Activated effector memory CD4-positive, alpha-beta T cell treated with anti-CD3 and anti-CD28 coated beads, Interleukin-2, amount 50 U/mL, for 16 hours (primary cell): ENCODE data around the gene TBP.
A peak's percentile ranks its signal among the peaks of the same experiment; 100 is the strongest.
"Not testable (repeated sequence)": the region's sequence is repeated elsewhere in the genome, so short reads cannot be mapped to it uniquely, and the experiment has no call there.

Experiments used
- DNase-seq: peaks from one replicate; pipeline ENCODE4 v3.0.0-alpha.2; 2020

TBP gene

DNA sequence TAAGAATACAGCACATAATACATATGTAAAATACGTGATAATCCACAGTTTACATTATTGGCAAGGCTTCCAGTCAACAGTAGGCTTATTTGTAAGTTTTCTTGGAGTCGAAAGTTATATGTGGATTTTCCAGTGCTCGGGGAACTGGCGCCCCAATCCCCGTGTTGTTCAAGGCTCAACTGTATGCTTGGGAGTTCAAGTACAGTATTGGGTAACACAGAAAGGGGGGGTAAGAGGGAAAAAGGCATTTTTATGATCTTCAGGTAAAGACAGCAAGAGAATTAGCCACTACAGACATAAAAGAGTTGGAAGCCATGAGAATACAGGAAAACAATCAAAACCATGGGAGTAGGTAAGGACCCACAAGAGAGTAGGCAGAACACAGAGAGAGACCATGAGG lies 17.5 kb upstream of the TBP start:
- no peak for DNase-seq

DNA sequence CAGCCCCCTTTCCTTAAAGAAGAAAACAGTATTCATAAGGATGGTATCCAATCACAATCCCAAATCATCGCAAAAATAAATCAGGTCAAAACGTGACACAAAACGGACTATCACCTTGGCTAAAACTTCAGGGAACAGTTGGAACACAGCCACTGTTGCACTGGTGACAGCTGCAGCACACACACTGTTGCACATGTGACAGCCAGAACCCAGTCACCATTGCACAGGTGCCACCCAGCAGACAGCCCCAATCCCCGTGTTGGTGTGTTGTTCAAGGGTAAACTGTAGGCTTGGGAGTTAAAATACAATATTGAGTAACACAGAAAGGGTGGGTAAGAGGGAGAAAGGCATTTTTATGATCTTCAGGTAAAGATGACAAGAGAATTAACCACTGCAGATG lies 16.8 kb upstream of the TBP start:
- no peak for DNase-seq

DNA sequence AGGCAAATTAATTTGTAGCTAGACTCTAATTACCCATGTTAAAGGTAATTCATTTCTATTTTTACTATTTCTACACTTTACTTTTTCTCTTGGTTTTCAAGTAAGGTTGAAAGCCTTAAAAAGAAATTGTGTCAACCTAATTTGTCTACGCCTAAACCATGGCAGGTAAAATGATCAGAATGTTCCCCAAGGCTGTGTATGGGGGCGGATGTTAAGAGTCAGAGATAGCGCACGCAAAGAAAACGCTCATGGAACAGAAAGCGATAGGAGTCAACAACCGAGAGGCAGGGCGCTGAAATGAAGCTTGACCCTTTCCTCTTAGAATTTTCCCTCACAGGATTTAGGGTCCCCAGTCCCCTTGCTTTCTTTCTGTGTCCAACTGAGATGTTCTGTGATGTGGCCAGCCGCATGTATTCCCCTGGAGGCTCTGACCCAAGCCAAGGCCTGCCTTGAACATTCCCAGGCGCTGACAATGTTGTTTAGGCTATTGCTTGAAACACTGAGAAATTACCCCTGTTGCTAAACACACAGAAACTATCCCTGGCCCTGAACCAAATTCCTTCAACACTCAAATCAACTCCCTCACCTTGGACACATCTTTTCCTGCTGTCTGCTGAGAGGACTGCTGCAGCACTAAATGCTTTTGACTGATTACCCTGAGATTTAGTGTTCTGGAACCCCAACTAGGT lies 12.0 kb upstream of the TBP start:
- DNase-seq = no peak

DNA sequence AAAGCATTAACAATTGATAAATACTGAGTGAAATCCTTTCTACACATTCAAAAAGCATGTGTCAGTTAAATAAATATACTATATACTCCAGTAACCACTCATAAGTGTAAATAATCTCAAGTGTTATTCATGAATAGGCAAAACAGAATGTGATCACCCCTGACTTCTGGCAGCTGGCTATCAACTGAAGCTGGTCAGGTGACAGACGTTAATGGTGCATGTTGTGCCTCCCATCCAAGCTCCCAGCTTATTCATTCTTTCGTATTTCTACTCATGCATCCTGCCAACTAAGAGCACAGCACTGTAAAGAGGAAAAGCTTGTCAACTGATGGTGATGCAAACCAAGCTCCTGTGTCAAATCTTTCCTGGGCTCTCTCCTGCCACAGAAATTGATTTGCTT lies 8.8 kb upstream of the TBP start:
- no peak for DNase-seq

DNA sequence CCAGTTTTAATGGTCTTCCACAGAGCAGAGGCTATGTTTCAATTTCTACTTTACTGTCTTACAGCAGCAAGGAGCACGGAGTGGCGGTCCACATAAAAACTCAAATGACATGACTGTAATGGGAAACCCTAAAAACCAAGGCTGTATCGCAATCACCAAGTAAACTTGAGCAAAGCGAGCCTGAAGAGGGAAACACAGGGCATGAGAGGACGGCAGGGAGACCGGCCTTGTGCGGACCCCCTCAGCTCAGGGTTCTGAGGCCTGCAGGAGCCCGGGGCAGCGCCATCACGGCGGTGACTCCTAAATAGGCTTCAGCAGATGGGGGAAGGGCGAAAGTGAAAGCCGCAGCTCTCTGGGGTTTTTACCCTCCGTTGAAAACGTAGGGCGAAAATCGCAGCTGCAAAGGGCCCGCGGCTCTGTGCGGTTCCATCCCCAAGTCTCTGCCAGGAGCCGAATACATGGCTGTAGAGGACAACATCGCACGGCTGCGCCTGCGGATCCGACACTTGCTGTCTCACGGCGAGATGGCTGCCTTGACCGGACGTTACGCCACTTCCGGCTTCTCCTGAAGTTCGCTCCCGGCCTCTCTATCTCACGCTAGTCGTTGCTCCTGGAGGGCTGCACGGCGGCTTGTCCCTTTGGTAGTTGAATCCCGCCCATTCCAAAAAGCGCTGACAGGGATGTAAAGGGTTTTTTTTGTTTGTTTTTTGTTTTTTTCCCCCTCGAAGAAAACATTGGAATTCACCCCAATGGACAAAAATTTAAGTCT lies 1.2 kb upstream of the TBP start, which contains the start of gene PSMB1:
Gene PSMB1 (minus strand): TSS at position 543 of the 769 bp plus-strand sequence. CDS start 65 bp downstream, at position 478.
- DNase-seq = peak; percentile 94

DNA sequence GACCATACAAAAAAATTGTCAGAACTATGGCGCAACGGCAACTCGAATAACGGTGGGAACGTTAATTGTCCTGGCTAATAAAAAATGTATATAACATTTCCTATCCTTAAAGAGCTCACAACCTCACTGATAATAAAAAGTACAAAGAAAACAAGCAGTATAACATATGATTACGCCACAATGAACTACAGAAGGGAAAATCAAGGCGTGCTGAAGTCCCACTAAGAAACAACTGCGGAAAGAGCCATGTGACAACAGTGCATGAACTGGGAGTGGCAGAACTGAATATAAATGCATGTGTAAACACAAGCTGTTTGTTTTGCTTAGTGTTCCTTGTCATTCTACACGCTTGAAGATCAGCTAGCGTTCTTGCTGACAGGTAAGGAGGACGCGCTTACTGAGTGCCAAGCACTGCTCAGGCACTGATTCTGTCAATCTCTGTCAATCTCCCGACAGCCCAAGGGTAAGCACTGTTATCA lies 596 bp upstream of the TBP start:
- DNase-seq = no peak

DNA sequence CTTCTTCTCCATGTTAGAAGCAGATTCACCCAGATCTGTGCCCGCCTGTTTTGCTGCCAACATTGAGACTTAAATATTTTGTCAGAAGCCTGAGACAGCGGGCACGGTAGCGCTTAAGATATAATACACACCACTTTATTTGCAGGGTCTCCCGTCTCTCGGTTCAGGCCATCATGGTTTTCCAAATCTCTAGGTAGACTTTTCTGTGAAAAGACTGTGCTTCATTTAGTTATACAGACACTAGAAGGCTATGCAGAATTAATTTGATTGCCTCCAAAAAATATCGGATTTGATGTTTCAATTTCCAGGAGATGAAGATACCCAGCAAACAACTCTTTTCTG lies 598 bp downstream of the TBP start:
- DNase-seq = no peak

DNA sequence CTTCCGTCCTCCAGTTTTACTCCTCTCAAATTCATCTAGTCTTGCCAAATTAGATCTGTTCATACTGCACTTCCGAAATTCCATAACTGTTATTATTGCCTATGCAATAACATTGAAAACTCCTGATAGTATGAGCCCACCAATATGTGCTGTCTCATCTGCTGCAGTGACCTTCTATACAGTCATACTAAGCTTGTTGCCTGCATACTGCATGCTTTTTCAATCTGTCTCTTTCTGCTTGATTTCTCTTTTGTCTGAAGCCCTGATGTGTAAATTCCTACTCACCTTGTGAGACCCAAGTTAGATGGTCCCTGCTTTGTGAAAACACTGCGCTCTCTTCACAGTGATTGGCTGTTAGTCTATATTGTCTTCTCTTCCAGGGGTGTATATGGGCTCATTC lies 1.1 kb downstream of the TBP start:
- DNase-seq = no peak

DNA sequence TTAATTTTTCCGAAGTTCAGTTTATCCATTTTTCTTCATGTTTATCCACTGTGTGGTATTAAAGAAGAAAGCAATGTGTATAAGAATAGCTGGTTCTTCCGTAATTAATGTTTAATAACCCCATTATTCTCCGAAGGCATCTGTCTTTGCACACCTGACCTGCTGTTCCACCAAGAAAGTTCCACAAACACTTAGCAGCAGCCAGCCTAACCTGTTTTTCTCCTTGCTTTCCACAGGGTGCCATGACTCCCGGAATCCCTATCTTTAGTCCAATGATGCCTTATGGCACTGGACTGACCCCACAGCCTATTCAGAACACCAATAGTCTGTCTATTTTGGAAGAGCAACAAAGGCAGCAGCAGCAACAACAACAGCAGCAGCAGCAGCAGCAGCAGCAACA lies 7.4 kb downstream of the TBP start:
- DNase-seq = no peak

DNA sequence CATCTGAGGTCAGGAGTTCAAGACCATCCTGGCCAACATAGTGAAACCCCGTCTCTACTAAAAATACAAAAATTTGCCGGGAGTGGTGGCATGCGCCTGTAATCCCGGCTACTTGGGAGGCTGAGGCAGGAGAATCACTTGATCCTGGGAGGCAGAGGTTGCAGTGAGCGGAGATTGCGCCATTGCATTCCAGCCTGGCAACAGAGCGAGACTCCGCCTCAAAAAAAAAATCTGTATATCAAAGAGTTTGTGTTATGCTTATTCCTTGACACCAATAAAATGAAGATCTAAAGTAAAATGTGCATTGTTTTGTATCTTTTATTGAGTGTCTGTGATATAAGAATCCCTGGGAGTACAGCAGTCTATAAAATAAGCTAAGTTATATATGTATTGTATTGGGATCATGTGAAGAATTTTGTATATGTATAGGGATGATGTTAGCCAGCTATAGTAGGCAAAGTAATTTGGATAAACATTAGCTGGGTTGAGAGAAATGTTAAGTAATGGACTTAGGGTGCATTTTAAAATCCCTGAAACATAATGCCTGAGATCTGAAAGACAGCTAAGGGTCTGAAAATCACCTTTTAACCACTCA lies 10.9 kb downstream of the TBP start:
- DNase-seq = no peak

DNA sequence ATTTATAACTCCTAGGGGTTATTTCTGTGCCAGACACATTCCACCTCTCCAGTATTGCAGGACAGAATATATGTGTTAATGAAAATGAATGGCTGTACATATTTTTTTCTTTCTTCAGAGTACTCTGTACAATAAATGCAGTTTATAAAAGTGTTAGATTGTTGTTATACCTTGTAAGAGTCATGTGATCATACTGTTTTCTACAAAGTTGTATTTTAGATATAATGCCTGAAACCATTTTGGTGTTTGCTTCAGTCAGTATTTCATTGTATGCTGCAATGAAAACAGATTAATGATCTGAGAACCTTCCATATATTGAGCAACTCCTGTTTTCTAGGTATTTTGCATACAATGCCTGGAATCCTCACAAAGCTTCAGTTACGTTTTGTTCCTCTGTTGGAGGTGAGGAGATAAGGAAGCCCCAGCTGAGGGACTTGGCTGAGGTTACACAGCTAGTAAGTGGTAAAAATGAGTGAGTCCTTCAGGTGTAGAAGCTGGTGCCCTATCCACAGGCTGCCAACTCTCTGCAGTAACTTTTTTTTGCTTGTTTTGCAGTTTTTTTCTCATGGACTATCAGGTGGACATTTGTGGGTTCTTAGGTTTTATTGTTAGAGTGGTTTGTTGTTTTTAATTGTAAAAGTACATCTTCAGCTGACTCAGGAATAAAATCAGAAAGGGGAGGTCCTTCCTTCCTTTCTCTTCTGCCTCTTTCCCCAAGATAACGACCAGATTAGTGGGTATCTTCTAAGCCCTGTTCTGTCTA lies 18.7 kb downstream of the TBP start:
- no peak for DNase-seq

DNA sequence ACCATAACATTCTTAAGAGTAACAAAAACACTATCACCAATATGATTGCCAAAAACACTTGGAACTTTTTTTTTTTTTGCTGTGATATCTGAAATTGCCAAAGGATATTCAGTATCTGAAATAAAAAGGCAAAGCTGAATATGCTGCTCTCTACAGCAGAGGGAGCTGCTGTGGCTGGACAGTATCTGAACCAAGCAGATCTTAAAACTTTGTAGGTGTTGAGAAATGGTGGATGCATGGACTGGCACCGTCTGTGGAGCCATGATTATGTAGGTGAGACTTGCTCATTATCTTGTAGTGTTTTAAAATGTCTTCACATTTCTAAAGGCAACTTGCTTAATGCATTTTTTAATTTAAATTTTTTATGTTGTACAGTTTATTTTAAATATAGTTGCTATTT lies 21.1 kb downstream of the TBP start:
- DNase-seq = no peak

DNA sequence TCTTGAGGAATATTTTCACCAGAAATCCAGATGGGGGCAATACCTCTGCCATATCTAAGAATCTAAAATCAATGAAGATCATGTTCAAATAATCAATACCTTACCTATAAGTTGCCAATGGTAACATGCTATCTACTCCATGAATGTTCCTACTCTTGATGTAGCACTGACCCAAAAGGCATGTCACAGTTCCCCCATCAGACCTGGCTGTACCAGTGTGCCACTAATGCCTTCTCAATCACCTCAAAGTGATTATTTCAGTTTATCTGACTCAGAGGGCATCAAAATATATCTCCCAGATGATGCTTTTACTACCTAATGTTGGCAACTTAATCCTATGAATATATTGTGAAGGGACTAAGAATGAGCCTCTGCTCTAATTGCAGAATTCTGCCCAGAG lies 24.7 kb downstream of the TBP start:
- no peak for DNase-seq

DNA sequence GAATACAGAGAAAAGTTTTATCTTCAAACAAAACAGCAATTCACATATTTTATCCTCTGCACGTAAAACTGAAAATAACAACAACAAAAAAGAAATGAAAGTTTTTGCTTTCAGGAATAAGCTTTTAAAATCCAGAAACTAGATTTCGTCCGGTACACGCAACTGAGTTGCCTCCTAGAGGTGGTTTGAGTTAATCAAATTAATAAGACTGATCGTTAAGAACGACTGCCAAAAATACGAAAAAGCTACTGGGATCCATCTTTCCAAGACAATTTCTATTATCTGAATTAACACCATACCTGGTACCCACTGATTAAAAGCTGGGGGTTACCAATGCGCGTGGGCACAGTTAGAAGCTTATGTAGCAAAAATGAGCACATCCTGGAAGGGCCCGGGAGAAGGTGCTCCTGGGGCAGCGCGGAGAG lies 29.6 kb downstream of the TBP start:
- DNase-seq = no peak

DNA sequence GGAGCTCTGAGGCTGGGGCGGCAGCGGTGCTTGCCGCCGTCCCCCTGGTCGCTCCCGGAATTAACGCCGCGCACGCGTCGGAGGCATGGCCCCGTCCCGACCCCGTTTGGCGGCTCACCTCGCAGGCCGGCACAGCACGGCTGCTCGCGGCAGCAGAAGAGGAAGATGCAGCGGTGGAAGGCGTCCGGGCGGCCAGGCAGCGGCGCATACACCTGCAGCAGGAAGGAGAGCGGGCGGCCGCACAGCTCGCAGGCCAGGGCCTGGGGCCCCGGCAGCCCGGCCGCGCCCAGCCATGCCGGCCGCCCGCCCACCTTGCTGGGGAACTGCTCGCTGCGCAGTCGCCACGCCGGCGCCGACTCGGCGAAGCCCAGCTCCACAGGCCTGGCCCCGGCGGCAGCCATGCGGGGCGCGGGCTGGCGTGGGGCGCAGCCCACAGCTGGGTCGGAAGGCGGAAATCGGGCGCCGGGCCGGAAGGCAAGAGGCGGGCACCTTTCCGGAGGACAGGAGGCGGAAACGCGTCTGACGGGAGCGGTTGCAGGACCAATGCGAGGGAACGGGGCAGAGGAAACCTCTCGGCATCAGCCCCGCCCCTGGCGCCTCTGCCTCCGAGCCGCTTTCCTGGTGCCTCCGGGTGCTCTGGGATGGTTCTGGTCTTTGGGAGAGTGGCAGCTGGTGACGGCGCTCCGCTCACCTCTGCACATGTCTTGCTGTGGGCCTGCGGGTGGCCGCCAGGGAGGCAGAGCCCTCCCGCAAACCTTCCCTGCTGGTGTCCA lies 30.2 kb downstream of the TBP start, which contains the start of gene PDCD2:
Gene PDCD2 (minus strand): TSS at position 457 of the 773 bp plus-strand sequence. CDS start 56 bp downstream, at position 401.
- DNase-seq = peak; percentile 97

DNA sequence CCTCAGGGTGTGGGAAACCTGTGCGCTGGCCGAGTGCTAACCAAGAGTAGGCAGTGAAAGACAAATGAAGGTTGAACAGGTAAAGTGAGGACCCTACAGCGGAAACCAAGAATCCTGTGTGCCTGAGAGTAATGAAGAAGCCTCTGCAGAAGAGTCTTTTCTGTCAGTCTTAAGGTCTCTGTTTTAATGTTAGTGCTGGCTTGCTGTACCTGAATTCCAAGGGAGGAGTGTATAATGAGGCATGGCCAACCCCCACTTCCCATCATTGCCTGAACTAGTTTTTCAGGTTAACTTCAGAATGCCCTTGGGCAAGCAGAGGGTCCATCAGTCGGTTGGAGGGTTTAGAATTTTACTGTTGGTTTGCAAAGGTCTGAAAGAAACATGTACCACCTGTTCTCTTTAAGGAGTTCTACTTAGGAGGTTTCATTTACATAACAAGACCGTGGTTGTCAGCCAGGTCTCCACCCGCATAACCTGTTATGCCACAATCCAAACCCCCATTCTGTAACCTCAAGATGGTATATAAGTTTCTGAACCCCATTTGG lies 30.9 kb downstream of the TBP start:
- no peak for DNase-seq

DNA sequence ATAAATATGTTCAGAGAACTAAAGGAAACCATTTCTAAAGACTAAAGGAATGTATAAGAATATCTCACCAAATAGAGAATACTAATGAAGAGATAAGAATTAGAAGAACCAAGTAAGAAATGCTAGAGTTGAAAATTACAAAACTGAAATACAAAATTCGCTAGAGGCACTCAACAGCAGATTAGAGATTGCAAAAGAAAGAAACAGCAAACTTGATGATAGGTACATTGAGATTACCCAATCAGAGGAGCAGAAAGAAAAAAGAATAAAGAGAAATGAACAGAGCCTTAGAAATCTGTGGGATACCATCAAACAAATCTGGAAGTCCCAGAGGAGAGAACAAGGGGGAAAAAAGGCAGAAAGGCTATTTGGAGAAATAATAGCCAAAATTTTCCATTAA lies 36.6 kb downstream of the TBP start:
- no peak for DNase-seq

DNA sequence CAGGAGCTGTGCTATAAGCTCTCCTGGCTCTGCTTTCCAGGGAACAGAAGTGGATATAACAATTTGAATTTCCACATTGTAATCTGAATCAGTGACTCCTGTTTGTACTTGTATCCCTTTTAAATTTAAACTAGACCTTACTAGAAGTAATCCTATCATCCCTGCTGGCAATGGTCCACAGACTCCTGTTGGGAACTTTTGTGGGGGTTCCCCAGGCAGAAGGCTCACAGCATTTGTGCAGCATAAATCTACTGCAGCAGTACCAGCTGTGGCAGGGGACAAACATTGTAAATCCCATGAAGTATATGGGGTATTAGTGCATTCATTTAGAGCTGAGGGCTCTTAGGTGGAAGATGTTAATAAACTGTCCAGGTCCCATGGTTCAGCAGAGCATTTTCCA lies 42.3 kb downstream of the TBP start:
- no peak for DNase-seq

DNA sequence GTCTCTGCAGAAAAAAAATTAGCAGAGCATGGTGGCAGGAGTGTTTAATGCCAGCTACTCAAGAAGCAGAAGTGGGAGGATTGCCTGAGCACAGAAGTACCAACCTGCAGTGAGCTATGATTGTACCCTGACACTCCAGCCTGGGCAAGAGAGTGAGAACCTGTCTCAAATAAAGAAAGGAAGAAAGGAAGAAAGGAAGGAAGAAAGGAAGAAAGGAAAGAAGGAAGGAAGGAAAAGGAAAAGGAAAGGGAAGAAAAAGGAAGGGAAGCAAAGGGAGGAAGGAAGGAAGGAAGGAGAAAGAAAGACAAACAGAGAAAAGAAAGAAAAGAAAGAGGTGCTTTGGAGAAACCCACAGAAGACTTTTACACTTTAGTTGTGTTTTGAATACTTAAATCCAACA lies 43.1 kb downstream of the TBP start:
- DNase-seq = no peak

DNA sequence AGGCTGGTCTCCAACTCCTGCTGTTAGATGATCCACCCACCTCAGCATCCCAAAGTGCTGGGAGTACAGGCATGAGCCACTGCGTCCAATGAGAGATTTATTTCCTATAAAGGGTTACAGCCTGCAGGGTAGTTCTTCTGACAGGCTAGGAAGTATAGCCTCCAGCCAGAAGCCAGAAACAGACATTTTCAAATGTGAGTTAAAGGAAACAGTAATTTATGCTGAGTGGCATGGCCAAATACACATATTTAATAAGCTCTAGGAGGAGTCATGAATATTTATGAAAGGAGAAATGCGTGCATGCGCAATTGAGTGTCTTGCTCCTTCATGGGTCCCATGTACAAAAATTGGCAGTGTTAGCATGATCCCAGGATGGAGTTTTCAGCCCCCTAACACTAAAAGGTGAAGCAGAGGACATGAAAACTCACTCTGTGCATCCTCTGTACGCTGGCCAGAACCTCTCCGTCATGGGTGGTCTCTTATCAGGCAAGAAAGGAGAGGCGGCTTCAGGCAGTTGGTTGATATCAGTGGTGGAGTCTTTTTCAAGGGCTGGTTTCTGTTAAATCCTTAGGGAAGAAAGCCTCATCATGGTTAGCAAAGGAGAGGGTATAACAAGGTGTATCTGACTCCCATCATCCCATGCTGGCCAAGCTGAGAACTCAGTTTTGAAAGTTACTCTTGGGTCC lies 51.5 kb downstream of the TBP start:
- no peak for DNase-seq

DNA sequence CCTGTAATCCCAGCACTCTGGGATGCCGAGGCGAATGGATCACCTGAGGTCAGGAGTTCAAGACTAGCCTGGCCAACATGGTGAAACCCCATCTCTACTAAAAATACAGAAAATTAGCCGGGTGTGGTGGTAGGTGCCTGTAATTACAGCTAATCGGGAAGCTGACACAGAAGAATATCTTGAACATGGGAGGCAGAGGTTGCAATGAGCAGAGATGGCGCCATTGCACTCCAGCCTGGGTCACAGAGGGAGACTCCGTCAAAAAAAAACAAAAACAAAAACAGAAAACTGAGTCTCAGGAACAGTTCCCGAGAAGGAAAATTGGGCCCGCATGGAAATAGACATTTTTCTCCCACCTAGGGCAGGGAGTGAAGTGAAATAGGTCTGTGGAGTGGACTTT lies 55.1 kb downstream of the TBP start:
- DNase-seq = not testable (repeated sequence)
